ENCODE results near the gene EIF5AL1. TPM values are rescaled to one million over a fixed set of nuclear protein-coding genes. Genes with fewer than 3 reads are reported as not detected.

EIF5AL1 gene
- total and polyA plus RNA-seq, 2 of the 8 experiments (the other 6 are each of a cell fraction or from before 2014, with no cell fraction given) = 1.7 to 2.2 TPM

GRCh38 chr10:79492256-79492655, 20.1 kb upstream of the EIF5AL1 start (continued):
- no peak for TF ChIP-seq ATF2 (IDR thresholded peaks at IDR 0.05; ENCODE audit: low read length)
- no peak for TF ChIP-seq CTCF (IDR thresholded peaks at IDR 0.05; ENCODE audit: control extremely low read depth in 1 of 3, insufficient read depth in 1 of 3, low read depth in 1 of 3, low read length in 3 of 3)
- TF ChIP-seq SP2 (IDR thresholded peaks at IDR 0.05; ENCODE audit: low read length) = no peak
- no peak for TF ChIP-seq HDAC6 (IDR thresholded peaks at IDR 0.05; ENCODE audit: low read depth, low read length)
- TF ChIP-seq MAFK (IDR thresholded peaks at IDR 0.05; ENCODE audit: low read depth, low read length) = no peak
- TF ChIP-seq NANOG (IDR thresholded peaks at IDR 0.05; ENCODE audit: insufficient read depth, low read depth, low read length, poor library complexity, severe bottlenecking) = no peak
